Glutamatergic neuron (in vitro differentiated cells): ENCODE measurements around the gene GLI3. TPM values are rescaled to one million over a fixed set of nuclear protein-coding genes. Genes with fewer than 3 reads are reported as not detected.

Experiments used
- DNase-seq: peaks from one replicate; pipeline ENCODE4 v3.0.0; 2022
- H3K27ac Mint-ChIP-seq: one replicate; pipeline ENCODE4 v1.8.0; 2020; ENCODE audit warnings: mild to moderate bottlenecking, mixed read lengths, inconsistent platforms; ENCODE audit not compliant: unreplicated experiment
- H3K27me3 Mint-ChIP-seq: one replicate; pipeline ENCODE4 v1.8.0; 2020; ENCODE audit warnings: mild to moderate bottlenecking, moderate library complexity, mixed read lengths, inconsistent platforms; ENCODE audit not compliant: unreplicated experiment
- H3K36me3 Mint-ChIP-seq: one replicate; pipeline ENCODE4 v1.8.0; 2020; ENCODE audit warnings: mild to moderate bottlenecking, mixed read lengths, inconsistent platforms; ENCODE audit not compliant: unreplicated experiment
- H3K4me1 Mint-ChIP-seq: one replicate; pipeline ENCODE4 v1.8.0; 2020; ENCODE audit warnings: mild to moderate bottlenecking, low read depth, mixed read lengths, inconsistent platforms; ENCODE audit not compliant: unreplicated experiment
- H3K4me3 Mint-ChIP-seq: one replicate; pipeline ENCODE4 v1.8.0; 2020; ENCODE audit warnings: mild to moderate bottlenecking, mixed read lengths, inconsistent platforms; ENCODE audit not compliant: unreplicated experiment
- H3K9me3 Mint-ChIP-seq: one replicate; pipeline ENCODE4 v1.8.0; 2020; ENCODE audit warnings: mild to moderate bottlenecking, moderate library complexity, mixed read lengths, inconsistent platforms; ENCODE audit not compliant: unreplicated experiment
- CTCF ChIP-seq: fragments of 200-600 bp; sonication (generic); IDR thresholded peaks from one replicate; pipeline ENCODE4 v1.5.0; 2021; ENCODE audit not compliant: partially characterized antibody, unreplicated experiment
- total RNA-seq: library from RNA; stranded (reverse); fragmentation: NEBNext Ultra II Directional; extraction: Animal tissue kit (Norgen Biotek cat#: 25700); gene quantifications from one replicate; pipeline ENCODE4 v1.2.1, GENCODE V29; 2021; ENCODE audit not compliant: unreplicated experiment

The GLI3 gene
- total RNA-seq, 1 donor from 2014 or later = 2.9 TPM

- H3K36me3 Mint-ChIP-seq = no peaks in the 10 kb centered on the region
- peaks cover 2% of the 10 kb centered on the region for H3K27me3 Mint-ChIP-seq
- no peak for DNase-seq
- no peak for TF ChIP-seq CTCF
- peaks cover 2% of the 10 kb centered on the region for H3K9me3 Mint-ChIP-seq
- H3K4me1 Mint-ChIP-seq = peaks cover 4% of the 10 kb centered on the region
- no peak overlapping the region for H3K4me3 Mint-ChIP-seq
- no peak overlapping the region for H3K27ac Mint-ChIP-seq
These were observed 99.6 kb downstream of the GLI3 start for GRCh38 chr7:42137431-42137830.

GRCh38 chr7:42135728-42136127, 101.3 kb downstream of the GLI3 start:
- Mint-ChIP-seq H3K36me3 (no peaks in the 10 kb centered on the region), H3K27ac (no peak overlapping the region), H3K9me3 (peaks cover under 1% of the 10 kb centered on the region), H3K27me3 (peaks cover 2% of the 10 kb centered on the region), H3K4me3 (no peak overlapping the region), H3K4me1 (peaks cover 4% of the 10 kb centered on the region)
- TF ChIP-seq CTCF = no peak
- no peak for DNase-seq

GRCh38 chr7:42134276-42134876, 102.6 kb downstream of the GLI3 start:
- H3K27me3 Mint-ChIP-seq = no peaks in the 10 kb centered on the region
- no peaks in the 10 kb centered on the region for H3K9me3 Mint-ChIP-seq
- peaks cover 7% of the 10 kb centered on the region for H3K36me3 Mint-ChIP-seq
- no peak overlapping the region for H3K27ac Mint-ChIP-seq
- TF ChIP-seq CTCF = no peak
- DNase-seq = no peak
- peaks cover 4% of the 10 kb centered on the region for H3K4me1 Mint-ChIP-seq
- H3K4me3 Mint-ChIP-seq = no peak overlapping the region

- no peak for DNase-seq
- Mint-ChIP-seq H3K4me3 (no peak overlapping the region), H3K27me3 (no peaks in the 10 kb centered on the region), H3K36me3 (peaks cover 7% of the 10 kb centered on the region), H3K9me3 (no peaks in the 10 kb centered on the region), H3K27ac (no peak overlapping the region), H3K4me1 (no peaks in the 10 kb centered on the region)
- no peak for TF ChIP-seq CTCF
These were observed 103.7 kb downstream of the GLI3 start for GRCh38 chr7:42133321-42133720.

DNA sequence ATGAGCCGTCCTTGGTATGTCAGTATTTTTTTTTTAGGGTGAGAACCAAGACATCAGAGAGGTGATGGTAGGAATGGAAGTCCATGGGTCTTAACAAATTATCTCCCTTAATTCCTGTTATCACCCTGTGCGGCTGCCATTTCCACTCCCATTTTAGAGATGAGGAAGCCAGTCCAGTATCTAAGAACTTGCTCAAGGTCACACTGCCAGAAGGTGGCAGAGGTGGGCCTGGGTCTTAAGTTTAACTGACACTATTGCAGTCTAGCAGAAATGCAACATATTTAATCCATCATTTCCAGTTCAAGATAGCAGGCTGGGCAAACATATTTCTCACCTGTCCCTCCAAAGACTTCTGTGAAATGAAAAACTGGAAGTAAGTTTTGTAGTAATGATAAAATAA, 108.3 kb downstream of the GLI3 start:
- DNase-seq = no peak
- no peak overlapping the region for H3K4me3 Mint-ChIP-seq
- TF ChIP-seq CTCF = no peak
- H3K27me3 Mint-ChIP-seq = no peaks in the 10 kb centered on the region
- peaks cover 7% of the 10 kb centered on the region for H3K36me3 Mint-ChIP-seq
- H3K4me1 Mint-ChIP-seq = no peaks in the 10 kb centered on the region
- no peak overlapping the region for H3K27ac Mint-ChIP-seq
- no peaks in the 10 kb centered on the region for H3K9me3 Mint-ChIP-seq
